GM18867 (cell line): ENCODE measurements around the gene STAP2.
"Not testable (repeated sequence)": the region's sequence is repeated elsewhere in the genome, so short reads cannot be mapped to it uniquely, and the experiment has no call there.

Source experiments
- ATAC-seq: cut with Tn5 transposase; IDR thresholded peaks from one replicate; pipeline ENCODE4 v1.9.1; 2021; ENCODE audit warnings: mild to moderate bottlenecking, moderate library complexity; ENCODE audit not compliant: unreplicated experiment

Gene STAP2

DNA sequence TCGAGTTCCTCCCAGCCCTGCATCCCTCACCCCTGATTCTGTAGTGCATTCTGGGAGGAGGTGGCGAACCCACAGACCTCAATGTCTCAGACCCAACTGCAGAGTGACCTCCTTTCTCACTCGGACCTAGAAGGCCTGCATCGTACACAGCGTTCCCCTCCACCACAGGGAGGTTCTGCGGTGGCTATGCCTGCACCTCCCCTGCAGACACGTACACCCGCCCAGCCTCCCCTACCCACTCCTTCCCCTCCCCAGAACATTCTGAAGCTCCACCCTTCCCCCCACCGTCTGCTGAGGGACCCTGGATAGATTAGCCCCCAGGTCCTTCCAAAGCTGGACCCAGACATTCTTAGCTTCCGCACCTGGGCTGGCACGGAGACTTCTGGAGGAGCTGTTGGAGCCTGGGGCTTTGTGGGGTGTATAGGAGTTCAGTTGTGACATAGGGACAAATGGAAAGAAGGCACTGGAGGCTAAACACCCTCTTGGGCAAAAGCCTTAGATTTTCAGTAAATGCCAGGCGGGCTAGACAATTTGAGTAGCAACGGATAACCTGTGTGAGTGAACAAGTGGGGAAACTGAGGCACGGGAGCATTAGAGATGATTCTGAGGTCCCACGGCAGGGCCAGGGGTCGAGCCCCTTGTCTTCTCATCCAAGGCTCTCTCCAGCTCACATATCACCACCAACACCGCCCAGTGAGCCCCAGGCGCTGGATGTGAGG is 34.6 kb downstream of the STAP2 start:
- ATAC-seq: no peak

DNA sequence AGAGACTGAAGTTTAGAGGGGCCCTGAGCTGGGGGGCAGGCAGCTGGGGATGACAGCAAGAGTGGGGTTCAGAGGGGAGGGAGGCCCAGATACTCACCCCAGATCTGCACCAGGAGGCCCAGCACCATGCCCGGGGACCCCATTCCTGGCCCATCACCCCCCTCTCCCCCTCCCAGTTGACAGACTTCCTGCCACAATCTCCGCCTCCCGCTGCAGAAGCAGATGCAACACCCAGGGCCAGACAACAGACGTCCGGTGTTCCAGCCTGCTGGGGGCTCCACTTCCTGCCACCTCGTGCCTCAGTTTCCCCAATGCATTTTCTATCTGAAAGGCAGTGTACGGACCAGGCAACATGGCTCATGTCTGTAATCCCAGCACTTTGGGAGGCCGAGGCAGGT is 36.4 kb downstream of the STAP2 start, which contains the start of gene TMIGD2:
Gene TMIGD2 (minus strand): TSS at position 147 of the 398 bp plus-strand sequence. CDS start 4 bp downstream, at position 143.
- ATAC-seq: no peak

DNA sequence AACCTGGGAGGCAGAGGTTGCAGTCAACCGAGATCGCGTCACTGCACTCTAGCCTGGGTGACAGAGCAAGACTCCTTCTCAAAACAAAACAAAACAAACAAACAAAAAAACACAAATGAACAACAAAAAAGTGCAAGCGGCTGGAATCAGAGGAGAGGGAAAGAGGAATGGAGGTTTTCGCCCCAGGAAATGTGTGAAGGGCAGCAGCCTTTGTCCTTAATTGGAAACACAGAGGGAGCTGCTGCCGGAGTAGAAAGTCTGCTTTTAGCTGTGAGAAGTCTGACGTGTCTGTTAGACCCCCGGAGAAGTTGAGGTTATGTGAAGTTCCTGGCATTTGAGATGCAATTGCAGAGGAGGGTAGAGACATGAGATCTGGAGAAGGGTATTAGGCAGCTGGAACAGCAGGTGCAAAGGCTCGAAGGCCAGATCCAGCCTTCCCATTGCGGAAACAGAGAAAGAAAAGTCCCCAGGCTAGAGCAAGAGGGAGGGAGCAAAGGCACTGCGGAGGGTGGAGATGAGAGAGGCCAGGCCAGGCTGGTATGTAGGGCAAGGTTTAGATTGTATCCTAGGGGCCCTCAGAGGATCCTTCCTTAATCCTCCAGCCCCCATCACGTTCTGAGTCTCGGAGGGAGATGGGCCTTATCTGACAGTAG is 36.9 kb downstream of the STAP2 start:
- no peak for ATAC-seq

DNA sequence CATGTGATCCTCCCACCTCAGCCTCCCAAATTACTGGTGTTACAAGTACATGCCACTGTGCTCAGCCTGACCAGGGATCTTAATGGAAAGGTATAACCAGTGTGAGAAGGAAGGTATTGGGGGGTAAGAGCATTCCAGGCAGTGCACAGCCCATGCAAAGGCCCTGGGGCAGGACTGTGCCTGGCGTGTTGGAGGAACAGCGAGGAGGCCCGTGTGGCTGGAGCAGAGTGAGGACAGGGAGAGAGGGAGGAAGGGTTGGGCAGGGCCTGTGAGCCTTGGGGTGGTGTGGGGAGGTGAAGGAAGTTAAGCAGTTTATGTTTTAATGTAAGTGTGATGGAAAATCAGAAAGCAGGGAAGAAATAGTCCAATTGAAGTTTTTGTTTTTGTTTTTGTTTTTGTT is 38.0 kb downstream of the STAP2 start:
- ATAC-seq: no peak

DNA sequence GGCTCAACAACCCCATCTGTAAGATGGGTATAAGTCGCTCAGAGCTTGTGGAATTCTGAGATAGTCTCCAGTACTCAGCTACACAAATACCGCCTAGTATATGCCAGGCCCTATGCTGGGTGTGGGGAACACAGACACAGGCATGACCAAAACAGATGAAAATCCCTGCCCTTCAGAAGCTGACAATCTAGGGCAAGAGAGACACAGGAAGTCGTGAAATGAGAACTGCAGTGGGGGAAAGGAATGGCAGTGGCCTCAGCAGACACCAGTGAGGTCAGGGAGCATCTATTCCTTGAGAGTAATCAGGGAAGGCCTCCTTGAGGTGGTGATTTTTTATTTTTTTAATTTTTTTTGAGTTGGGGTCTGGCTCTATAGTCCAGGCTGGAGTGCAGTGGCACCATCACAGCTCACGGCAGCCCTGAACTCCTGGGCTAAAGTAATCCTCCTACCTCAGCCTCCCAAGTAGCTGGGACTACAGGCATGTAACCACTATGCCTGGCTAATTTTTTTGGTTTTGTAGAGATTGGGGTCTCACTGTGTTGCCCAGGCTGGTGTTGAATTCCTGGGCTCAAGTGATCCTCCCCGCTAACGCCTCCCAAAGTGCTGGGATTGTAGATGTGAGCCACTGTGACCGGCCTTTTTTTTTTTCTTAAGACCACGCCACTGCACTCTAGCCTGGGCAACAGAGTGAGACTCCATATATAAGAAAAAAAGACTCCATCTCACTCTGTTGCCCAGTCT is 39.6 kb downstream of the STAP2 start:
- ATAC-seq: no peak

DNA sequence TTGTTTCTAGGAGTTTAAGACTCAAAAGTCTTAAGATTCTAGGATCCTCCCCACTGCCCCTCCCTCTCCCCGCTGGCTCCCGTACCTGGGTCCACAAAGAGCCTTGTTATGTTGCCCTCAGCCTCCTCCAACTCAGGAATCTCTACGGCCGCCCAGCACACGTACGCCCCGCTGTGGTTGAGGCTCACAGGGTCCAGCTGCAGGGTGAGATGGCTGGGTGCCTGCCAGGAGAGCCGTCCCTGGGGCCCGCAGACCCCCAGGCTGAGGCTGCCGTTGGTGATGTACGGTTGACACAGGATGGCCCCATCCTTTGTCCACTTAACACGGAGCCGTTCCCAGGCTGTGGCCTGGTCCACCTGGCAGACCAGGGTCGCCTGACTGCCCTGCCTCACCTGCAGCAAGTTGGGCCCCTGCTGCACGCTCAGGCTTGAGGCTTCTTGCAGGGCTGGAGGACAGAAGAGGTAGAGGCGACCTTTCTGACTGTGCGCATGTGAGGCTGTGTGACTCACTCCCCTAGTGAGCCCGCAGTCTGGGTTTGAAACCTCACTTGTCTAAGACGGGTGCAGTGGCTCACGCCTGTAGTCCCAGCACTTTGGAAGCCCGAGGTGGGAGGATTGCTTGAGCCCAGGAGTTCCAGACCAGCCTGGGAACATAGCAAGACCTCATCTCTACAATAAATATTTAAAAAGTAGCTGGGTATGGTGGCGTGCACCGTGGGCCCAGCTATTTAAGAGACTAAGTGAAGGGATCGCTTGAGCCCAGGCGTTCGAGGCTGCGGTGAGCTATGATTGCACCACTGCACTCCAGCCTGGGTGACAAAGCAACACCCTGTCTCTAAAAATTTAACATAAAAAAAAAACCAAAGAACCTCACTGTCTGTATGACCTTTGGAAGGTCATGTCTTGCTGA is 40.5 kb downstream of the STAP2 start:
- no peak for ATAC-seq

DNA sequence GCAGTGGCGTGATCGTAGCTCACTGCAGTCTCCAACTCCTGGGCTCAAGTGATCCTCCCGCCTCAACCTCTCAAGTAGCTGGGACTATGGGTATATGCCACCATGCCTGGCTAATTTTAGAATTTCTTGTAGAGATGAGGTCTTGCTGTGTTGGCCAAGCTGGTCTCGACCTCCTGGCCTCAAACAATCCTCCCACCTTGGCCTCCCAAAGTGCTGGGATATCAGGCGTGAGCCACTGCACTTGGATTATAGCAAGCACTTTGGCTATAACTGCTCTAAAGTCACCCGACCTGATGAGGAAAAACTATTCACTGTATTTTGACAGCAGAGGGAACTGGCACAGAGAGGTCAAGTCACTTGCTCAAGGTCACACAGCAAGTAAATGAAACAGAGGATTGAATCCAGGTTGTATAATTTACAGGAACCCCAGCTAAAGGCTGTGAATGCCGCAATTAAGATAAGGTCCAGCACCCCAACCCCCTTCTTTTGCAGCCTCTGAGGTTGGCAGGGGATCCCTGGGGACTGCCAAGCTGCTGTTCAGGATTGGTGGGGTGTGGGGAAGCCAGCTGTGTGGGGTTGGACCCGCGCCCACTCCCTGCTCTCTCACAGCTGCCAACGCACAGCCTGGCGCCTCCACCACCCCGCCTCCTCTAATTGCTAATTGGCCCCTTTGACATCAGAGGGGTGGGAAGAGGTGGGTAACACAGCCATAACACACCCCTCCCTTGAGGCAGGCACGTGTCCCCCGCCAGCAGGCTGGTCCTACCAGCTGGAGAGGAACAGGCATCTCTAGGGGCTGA is 42.5 kb downstream of the STAP2 start:
- no peak for ATAC-seq

DNA sequence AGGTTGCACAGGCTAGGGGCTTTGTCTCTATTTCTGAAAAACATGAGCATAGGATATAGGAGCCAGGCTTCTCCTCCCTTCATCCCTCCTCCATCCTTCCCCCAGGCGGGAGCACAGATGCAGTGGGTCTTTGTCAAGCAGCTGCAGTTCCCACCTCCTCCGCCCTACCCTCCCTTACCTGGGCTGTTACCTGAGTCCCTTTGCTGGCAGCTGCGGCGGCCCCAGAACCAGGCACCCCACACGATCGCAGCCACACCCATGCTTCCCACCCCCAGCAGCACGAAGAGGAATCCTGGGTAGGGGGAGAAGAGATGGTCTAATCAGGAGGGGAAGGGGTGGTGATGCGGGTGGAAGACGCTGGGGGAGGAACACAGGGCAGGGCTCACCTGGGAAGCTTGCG is 44.2 kb downstream of the STAP2 start:
- ATAC-seq: no peak

DNA sequence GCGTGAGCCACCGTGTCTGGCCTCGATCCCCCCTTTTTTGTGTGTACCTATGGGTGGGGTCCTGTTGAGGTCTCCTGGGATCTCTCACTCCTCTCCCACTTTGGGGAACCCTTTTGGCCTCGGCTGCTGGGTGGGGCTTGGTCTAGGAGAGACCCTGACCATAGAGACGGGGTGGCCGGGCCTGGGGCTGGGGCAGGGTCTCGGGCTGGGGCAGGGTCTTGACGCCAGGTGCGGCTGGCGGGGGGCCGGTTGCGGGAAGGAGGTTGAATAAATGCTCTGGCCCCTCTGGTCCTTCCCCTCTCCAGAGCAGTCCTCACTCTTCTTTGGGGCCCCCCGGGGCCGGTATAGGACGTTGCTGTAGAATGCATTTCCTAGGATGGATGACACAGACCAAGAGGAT is 46.1 kb downstream of the STAP2 start:
- ATAC-seq: no peak

DNA sequence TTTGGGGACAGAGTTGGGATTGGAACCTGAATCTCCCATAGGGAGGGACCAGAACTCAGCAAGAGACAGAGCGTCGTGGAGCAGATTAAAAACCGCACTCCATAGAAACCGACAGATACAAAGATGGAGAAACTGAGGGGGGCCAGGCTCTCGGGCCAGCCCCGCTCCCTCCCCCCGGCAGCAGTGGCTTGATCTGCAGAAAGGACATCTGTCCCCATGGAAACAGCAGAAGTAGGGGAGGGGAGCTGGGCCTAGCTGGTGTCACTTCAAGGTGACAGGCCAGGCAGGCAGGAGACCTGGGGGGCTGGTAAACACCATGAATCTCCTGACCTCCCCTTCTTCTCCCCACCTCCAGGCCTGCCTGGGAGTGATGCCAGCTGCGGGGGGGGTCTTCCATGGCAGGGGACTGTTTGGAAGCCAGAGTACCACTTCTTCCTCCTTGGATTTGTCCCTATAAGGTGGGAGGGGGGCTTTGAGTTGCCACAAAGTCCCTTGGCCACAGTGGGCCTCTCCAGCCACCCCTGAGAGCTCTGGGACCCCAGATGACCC is 47.4 kb downstream of the STAP2 start:
- ATAC-seq: no peak

DNA sequence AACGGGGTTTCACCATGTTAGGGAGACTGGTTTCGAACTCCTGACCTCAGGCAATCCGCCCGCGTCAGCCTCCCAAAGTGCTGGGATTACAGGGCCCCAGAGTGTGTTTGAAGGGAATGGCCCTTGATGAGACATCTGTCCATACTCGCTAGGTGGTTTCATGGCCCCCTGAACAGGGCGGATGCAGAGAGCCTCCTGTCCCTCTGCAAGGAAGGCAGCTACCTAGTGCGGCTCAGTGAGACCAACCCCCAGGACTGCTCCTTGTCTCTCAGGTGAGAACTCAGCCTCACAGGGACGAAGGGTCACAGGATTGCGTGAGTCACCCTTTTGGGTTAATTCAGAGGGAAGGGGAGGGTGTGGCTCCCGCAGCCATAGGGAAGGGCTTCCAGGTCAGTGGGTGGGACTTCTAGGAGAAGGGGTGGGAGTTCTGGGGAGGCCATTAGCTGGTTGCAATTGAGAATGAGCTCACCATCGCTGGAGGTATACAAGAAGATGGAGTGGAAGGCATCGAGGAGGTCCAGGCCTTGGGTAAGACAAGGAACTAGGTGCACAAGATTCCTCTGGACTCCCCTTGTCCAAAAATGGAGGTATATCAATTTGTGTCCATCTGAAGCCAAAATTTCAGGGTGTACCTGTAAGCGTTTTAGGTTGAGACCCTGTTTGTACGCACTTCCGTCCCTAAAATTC is 50.4 kb downstream of the STAP2 start:
- no peak for ATAC-seq

DNA sequence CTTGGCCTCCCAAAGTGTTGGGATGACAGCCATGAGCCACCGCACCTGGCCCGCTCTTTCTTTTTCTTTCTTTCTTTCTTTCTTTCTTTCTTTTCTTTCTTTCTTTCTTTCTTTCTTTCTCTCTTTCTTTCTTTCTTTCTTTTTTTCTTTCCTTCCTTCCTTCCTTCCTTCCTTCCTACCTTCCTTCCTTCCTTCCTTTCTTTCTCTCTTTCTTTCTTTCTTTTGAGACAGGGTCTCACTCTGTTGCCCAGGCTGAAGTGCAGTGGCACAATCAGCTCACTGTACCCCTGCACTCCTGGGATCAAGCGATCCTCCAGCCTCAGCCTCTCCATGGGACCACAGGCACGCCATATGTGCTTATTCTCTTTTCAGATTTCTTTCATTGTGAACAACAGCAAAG is 52.5 kb downstream of the STAP2 start:
- not testable (repeated sequence) for ATAC-seq

DNA sequence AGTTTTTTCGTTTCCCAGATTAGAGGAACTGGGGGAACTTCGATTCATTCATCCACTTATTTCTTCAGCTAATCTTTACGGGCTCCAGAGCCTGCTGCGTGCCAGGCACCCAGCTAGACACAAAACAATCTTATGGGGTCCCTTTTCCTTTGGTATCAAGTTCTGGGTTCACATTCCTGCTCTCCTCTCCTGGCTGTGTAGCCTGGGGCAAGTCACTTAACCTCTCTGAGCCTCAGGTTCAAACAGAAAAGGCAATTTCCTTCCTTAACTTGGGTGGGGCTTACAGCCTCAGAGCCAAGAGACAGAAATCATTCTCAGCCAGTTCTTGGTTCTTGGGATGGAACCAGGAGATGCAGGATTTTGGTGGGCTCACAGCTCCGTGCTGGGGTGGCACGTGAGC is 53.7 kb downstream of the STAP2 start:
- ATAC-seq: no peak

DNA sequence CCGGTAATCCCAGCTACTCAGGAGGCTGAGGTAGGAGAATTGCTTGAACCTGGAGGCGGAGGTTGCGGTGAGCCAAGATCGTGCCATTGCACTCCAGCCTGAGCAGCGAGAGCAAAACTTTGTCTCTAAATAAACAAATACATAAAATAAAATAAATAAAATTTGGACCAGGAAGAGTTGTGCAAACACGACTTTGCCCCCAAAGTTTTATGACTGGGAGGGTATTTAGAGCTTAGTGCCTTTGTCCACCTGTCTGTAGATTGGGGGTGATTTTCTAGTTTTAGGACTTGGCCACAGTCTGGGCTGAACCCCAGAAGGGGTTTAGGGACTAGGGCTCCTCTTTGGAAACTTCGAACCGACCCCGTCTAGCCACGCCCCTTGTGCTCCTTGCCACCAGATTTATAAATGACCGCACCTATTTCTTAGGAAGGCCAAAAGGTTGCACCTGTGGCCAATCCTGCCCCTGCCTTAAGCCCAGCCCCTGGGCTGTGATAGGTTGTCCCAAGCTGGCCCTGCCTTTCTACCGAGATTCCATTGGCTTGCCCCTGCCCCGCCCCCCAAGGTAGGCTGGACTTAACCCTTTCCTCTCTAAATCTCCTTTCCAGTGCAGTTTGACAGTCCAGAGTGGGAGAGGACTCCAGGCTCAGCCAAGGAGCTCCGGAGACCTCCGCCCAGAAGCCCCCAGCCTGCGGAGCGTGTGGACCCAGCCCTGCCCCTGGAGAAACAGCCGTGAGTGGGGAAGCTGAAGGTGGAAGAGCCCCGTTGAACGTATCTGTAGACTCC is 54.3 kb downstream of the STAP2 start:
- ATAC-seq: no peak

DNA sequence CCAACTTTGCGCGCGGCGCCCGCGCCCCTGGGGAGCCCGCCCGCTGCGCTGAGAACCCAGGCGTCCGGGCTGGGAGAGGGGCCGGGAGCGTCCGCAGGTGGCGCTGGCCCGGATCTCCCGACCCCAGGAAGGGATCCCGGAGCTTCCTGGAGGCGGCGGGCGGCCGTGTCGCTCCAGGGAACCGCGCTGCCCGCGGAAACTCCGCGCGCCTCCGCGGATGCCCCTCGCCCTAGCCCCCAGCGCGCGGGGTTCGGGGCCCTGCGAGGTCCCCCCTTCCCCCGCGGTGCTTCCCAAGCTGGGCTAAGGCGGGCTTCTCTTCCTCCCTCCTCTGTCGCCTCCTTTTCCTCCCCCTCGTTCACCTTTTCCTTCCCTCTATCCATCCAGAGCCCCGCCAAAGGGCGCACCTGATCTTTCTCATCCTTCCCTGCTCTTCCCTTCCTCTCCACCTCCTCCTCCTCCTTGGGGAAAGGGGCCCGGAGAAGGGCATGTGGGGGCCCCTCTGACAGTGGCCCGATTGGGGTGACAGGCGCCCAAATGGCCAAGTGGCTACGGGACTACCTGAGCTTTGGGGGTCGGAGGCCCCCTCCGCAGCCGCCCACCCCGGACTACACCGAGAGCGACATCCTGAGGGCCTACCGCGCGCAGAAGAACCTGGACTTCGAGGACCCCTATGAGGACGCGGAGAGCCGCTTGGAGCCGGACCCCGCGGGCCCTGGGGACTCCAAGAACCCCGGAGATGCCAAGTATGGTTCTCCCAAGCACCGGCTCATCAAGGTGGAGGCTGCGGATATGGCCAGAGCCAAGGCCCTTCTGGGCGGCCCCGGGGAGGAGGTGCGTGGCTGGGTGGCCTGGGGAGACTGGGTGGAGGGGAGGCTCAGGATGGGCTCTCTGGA is 58.9 kb downstream of the STAP2 start:
- ATAC-seq: no peak

DNA sequence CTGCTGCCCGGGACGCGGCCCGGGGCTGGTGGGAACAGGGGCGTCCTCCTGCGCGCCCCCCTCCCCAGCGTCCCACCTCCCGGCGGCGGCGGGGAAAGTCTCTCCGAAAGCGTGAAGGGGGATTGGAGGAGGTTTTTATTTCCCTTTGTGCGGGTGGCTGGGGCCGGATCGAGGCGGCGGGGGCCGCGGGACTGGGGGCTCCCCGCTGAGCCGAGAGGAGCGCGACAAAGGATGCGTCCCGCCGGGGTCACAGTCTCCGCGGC is 59.4 kb downstream of the STAP2 start:
- ATAC-seq: no peak

DNA sequence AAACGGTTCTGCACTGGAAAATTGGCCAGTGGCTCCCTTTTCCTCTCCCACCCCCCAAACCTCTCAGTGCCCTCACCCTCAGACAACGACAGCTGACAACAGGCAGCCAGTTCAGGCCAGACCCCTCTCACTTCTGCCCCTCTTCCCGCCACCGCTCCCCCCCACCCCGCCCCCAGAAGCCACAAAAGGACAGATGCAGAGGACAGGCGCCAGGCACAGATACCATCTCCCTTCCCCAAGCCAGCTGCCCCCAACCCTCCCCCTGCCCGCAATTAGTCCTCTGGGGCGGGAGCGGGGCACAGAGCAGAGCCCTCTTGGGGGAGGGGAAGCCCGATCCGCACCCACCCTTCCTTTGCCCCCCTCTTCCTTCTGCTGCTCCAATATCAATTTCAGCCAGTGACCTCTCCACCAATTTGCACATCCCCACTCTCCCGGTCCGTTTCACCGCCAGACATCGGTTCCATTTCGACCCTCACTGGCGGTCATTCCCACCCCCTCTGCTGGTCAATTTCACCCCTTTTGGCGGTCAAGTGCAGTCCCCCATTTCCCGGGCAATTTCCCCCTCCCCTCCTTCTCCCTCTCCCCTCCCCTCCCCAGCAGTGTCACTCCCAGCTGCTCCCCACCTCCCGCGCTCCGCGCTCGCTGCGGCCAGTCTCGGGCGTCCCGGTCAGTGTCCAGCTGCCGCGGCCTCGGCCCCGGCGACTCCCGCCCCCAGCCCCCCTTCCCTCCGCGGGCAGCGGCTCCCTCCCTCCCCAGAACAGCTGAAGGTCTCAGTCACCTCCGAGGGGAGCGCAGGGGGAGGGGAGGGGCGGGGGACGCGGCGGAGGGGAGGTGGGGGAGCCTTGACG is 60.0 kb downstream of the STAP2 start, which contains the start of gene SHD:
Gene SHD (plus strand): TSS at position 848 of the 848 bp plus-strand sequence. CDS start 798 bp downstream, outside the sequence.
- no peak for ATAC-seq
